KMS-11 (cell line): ENCODE measurements around the gene FKBP2.

Experiments
- H2AFZ ChIP-seq: fragments of 200-600 bp; sonication (generic); 2 replicates; pipeline ENCODE4 v1.6.1; 2016; ENCODE audit warnings: antibody characterized with exemption, mixed run types, low read depth
- H3K27ac ChIP-seq: fragments of 200-600 bp; sonication (generic); 2 replicates; pipeline ENCODE4 v1.6.1; 2016; ENCODE audit warnings: mild to moderate bottlenecking, mixed run types
- H3K27me3 ChIP-seq: fragments of 200-600 bp; sonication (generic); 2 replicates; pipeline ENCODE4 v1.6.1; 2017; ENCODE audit warnings: mild to moderate bottlenecking, low read depth, mixed run types, moderate library complexity; ENCODE audit not compliant: insufficient read depth
- H3K36me3 ChIP-seq: fragments of 200-600 bp; sonication (generic); 2 replicates; pipeline ENCODE4 v1.6.1; 2017; ENCODE audit warnings: mild to moderate bottlenecking, mixed run types; ENCODE audit not compliant: insufficient read depth
- H3K4me1 ChIP-seq: fragments of 200-600 bp; sonication (generic); 2 replicates; pipeline ENCODE4 v1.6.1; 2016; ENCODE audit warnings: mild to moderate bottlenecking, low read depth, mixed run types; ENCODE audit not compliant: poor library complexity, severe bottlenecking
- H3K4me2 ChIP-seq: fragments of 200-600 bp; sonication (generic); 2 replicates; pipeline ENCODE4 v1.7.0; 2016; ENCODE audit warnings: mild to moderate bottlenecking, mixed run types
- H3K4me3 ChIP-seq: fragments of 200-600 bp; sonication (generic); IDR thresholded peaks from 2 replicates; pipeline ENCODE4 v1.6.1; 2017; ENCODE audit warnings: low read depth, low read length, mixed read lengths; ENCODE audit not compliant: insufficient read depth
- H3K79me2 ChIP-seq: fragments of 200-600 bp; sonication (generic); 2 replicates; pipeline ENCODE4 v1.6.1; 2016; ENCODE audit warnings: low read depth, mixed run types; ENCODE audit not compliant: insufficient read depth
- H3K9ac ChIP-seq: fragments of 200-600 bp; sonication (generic); 2 replicates; pipeline ENCODE4 v1.6.1; 2016; ENCODE audit warnings: mild to moderate bottlenecking, mixed run types
- H4K20me1 ChIP-seq: fragments of 200-600 bp; sonication (generic); 2 replicates; pipeline ENCODE4 v1.6.1; 2016; ENCODE audit warnings: mild to moderate bottlenecking, mixed run types; ENCODE audit not compliant: insufficient read depth
- TF ChIP-seq, protein P1 (sequence below): fragments of 200-600 bp; sonication (generic); conservative IDR thresholded peaks from 2 replicates; pipeline ENCODE4 v1.6.1; 2017; ENCODE audit warnings: low read depth, mild to moderate bottlenecking, antibody characterized with exemption, low read length, moderate library complexity, mixed read lengths

FKBP2 gene

DNA sequence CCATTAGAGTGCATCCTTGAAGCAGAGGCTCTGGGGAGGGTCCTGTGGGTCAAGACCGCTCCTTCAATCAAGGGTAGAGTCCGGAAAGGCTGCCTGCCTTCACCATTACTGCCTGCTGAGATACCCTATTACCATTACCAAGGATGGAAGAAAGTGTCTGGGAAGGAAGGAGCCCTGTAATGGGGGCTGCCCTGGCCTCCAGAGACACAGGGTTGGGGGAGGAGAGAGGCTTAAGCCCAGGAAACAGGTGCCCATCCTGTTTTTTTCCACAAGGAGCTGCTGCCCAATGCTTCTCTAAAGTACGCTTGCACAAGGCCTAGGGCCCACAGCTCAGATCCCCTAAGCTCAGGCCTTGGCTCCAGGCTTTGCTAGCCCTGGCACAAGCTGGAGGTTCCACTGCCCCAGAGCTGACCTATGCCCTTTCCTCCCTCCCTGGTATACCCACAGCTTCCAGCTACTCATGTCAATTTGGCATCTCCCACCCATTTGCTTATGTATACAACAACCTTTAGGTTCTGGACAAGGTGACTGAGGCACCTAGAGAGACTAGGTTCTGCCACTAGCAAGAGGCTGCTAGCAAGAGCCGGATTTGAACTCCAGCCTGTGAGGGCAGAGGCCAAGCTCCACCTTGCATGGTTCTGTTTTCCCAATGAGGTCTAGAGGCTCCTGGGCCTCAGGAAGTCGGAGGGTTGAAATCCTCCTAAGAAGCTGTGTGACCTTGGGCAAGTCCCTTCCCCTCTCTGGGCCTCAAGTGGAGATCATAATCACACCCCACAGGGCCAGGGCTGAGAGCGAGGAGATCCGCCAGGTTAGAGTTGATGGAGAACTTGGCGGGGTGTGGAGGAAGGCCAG, 8.9 kb downstream of the FKBP2 start:
- Histone ChIP-seq H4K20me1 (no peaks in the 10 kb centered on the region), H3K36me3 (no peaks in the 10 kb centered on the region), H3K9ac (no peak overlapping the region), H3K4me1 (peaks cover 9% of the 10 kb centered on the region), H3K27me3 (no peaks in the 10 kb centered on the region), H3K27ac (no peak overlapping the region), H2AFZ (no peak overlapping the region), H3K4me2 (no peak overlapping the region), H3K4me3 (no peak overlapping the region), H3K79me2 (peaks cover 15% of the 10 kb centered on the region)
- TF ChIP-seq, protein P1, sequence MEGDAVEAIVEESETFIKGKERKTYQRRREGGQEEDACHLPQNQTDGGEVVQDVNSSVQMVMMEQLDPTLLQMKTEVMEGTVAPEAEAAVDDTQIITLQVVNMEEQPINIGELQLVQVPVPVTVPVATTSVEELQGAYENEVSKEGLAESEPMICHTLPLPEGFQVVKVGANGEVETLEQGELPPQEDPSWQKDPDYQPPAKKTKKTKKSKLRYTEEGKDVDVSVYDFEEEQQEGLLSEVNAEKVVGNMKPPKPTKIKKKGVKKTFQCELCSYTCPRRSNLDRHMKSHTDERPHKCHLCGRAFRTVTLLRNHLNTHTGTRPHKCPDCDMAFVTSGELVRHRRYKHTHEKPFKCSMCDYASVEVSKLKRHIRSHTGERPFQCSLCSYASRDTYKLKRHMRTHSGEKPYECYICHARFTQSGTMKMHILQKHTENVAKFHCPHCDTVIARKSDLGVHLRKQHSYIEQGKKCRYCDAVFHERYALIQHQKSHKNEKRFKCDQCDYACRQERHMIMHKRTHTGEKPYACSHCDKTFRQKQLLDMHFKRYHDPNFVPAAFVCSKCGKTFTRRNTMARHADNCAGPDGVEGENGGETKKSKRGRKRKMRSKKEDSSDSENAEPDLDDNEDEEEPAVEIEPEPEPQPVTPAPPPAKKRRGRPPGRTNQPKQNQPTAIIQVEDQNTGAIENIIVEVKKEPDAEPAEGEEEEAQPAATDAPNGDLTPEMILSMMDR, result no peak

DNA sequence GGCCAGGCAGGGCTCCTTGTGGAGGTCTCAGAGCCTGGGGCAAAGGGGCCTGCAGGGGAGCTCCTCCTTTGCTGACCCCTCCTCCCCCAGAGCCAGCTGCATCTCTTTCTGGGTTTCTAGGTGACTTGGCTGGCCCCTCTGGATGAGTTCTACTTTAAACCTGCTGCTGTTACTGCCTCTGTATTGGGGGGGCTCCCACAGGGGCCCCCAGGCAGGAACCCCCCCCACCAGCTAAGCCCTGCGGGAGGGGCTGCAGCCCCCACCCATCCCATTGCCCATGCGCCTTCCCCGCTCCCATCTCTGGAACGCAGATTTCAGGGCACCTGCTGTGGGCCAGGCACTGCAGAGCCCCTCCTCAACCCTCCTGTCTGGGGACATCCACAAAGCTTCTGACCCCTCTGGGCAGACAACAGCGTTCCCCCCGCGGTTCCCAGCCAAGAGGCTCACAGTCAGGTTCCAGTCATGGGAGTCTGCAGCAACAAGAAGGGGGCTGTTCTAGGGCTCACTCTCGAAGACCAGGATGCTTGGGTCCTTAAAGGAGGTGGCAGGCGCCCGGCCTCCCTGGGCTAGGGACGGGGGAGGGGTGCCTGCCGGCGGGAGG, 9.6 kb downstream of the FKBP2 start:
- no peak overlapping the region for H3K27ac ChIP-seq
- H2AFZ ChIP-seq, result peak overlapping the region; percentile 82; the same call in 1 of the 2 replicates
- no peaks in the 10 kb centered on the region for H3K36me3 ChIP-seq
- peaks cover 7% of the 10 kb centered on the region for H3K79me2 ChIP-seq
- 0 out of 2 replicates have a peak overlapping the region, but pooled peaks have one; percentile 22 for H3K4me2 ChIP-seq
- no peak overlapping the region for H3K4me3 ChIP-seq
- peaks cover 6% of the 10 kb centered on the region for H3K4me1 ChIP-seq
- no peaks in the 10 kb centered on the region for H4K20me1 ChIP-seq
- H3K9ac ChIP-seq, result no peak overlapping the region
- TF ChIP-seq, protein P1, result no peak
- H3K27me3 ChIP-seq, result no peaks in the 10 kb centered on the region

DNA sequence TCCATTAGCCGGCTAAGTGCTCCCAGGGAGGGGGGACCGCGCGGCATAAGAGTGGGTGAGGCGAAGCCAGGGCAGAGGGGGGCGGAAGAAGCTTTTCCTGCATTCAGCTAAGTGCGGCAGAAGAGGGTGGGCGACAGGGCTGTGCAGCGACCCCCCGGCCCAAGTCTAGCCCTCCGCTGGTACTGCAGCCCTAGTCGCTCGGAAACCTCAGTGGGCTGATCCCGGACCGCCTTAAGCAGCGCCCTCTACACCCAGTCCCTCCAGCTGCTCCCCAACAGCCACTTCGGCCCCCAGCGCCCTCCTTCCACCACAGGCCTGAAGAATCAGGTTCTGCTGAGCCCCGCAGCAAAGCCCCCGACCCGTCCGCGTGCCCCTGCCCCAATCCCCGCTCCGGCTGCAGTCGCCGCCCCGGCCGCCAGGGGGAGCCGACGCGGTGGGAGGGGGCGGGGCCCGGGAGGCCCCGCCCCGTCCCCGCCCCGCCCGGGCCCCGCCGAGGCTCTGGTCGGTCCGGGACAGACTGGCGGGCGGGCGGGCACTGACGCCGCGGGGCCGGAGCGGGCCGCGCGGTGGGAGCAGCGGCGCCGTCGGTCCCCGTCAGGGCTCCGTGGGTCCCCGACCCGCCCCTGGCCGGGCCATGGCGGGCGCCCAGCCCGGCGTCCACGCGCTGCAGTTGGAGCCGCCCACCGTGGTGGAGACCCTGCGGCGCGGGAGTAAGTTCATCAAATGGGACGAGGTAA, 10.3 kb downstream of the FKBP2 start, which contains the start of gene PLCB3:
Gene PLCB3 (plus strand): TSS at position 515 of the 737 bp plus-strand sequence. CDS start 120 bp downstream, at position 635.
- Histone ChIP-seq H3K4me3 (no peak within 1 kb of the TSS), H3K36me3 (no peaks in the 10 kb centered on the region), H3K27ac (no peak within 1 kb of the TSS), H3K4me2 (peak within 1 kb of the TSS; percentile 72), H2AFZ (peak within 1 kb of the TSS; percentile 85), H3K4me1 (peaks cover 6% of the 10 kb centered on the region), H4K20me1 (no peaks in the 10 kb centered on the region), H3K9ac (peak within 1 kb of the TSS; percentile 35; the same call in 1 of the 2 replicates), H3K27me3 (no peaks in the 10 kb centered on the region), H3K79me2 (peaks cover under 1% of the 10 kb centered on the region)
- TF ChIP-seq, protein P1, result peak; percentile 68

- TF ChIP-seq, protein P1, result no peak
- H3K4me2 ChIP-seq, result peak overlapping the region; percentile 72
- no peak overlapping the region for H3K27ac ChIP-seq
- no peak overlapping the region for H3K4me3 ChIP-seq
- H3K36me3 ChIP-seq, result no peaks in the 10 kb centered on the region
- H3K27me3 ChIP-seq, result no peaks in the 10 kb centered on the region
- peaks cover 6% of the 10 kb centered on the region for H3K4me1 ChIP-seq
- peak overlapping the region; percentile 35; the same call in 1 of the 2 replicates for H3K9ac ChIP-seq
- H3K79me2 ChIP-seq, result no peaks in the 10 kb centered on the region
- no peaks in the 10 kb centered on the region for H4K20me1 ChIP-seq
- peak overlapping the region; percentile 85 for H2AFZ ChIP-seq
Observed at GRCh38 chr11:64251753-64252002, 10.8 kb downstream of the FKBP2 start.
